Mesodermal cell (in vitro differentiated cells): ENCODE data around the gene BTN3A1.
"Not testable (repeated sequence)": the region's sequence is repeated elsewhere in the genome, so short reads cannot be mapped to it uniquely, and the experiment has no call there.

ENCODE experiments used
- H3K27ac ChIP-seq: 2 replicates; pipeline ENCODE4 v1.7.0; 2013; ENCODE audit warnings: mild to moderate bottlenecking, low read depth, low read length, moderate library complexity; ENCODE audit not compliant: severe bottlenecking
- H3K36me3 ChIP-seq: 2 replicates; pipeline ENCODE4 v1.7.1; 2013; ENCODE audit warnings: mild to moderate bottlenecking, low read length, moderate library complexity; ENCODE audit not compliant: control insufficient read depth, insufficient read depth
- H3K4me1 ChIP-seq: one replicate; pipeline ENCODE4 v1.7.1; 2013; ENCODE audit warnings: mild to moderate bottlenecking, low read length; ENCODE audit not compliant: insufficient read depth, control insufficient read depth, poor library complexity, severe bottlenecking
- H3K4me3 ChIP-seq: 2 replicates; pipeline ENCODE4 v1.7.0; 2013; ENCODE audit warnings: low read length, control low read depth, mild to moderate bottlenecking; ENCODE audit not compliant: insufficient read depth, poor library complexity, severe bottlenecking; ENCODE audit errors: extremely low read depth
- H3K9me3 ChIP-seq: 2 replicates; pipeline ENCODE4 v1.7.1; 2013; ENCODE audit warnings: mild to moderate bottlenecking, low read length, moderate library complexity; ENCODE audit not compliant: control insufficient read depth
- WGBS, 2 experiments: methylation state at CpG; one replicate each; pipeline ENCODE4 v1.1.5; 2013; ENCODE audit warnings: missing lambda C conversion rate in 2 of 2; ENCODE audit not compliant: insufficient coverage in 2 of 2; 5-methylcytosine and 5-hydroxymethylcytosine counted together

BTN3A1 gene

DNA sequence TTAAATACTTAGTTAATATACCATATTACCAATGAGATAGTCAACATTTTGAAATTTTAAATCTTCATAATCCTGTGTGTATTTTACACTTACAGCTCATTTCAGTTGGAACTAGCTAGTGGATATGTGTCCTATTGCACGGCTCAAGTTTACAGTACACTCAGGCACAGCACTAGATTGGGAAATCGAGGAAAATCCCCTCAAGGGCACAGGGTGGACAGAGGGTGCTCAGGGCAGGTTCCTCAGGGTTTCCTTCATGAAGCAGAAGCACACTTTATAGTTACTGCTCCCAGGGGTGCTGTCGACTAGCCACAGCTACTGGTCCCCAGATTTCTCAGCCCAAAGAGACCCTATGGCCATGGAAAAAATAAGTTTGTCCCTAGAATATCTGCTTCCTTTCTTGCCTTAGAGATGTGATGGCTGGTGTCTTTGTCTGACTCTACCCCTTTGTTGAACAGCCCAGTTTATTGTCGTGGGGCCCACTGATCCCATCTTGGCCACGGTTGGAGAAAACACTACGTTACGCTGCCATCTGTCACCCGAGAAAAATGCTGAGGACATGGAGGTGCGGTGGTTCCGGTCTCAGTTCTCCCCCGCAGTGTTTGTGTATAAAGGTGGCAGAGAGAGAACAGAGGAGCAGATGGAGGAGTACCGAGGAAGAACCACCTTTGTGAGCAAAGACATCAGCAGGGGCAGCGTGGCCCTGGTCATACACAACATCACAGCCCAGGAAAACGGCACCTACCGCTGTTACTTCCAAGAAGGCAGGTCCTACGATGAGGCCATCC, 57.1 kb downstream of the BTN3A1 start:
- Histone ChIP-seq H3K27ac (no peak overlapping the region), H3K4me3 (peak overlapping the region; percentile 95), H3K36me3 (peaks cover 48% of the 10 kb centered on the region), H3K4me1 (peaks cover 10% of the 10 kb centered on the region), H3K9me3 (no peaks in the 10 kb centered on the region)
- 90 to 96% methylated on average over 10 to 16 of the region's 16 CpGs for WGBS, 2 experiments

- H3K4me1 ChIP-seq, H3K9me3 ChIP-seq, H3K27ac ChIP-seq, H3K4me3 ChIP-seq: not testable (repeated sequence)
- WGBS, 2 experiments: 69 to 80% methylated on average over 1 to 4 of the region's 5 CpGs
- peaks cover 69% of the 10 kb centered on the region for H3K36me3 ChIP-seq
Measured at GRCh38 chr6:26461353-26461752, 59.3 kb downstream of the BTN3A1 start.

DNA sequence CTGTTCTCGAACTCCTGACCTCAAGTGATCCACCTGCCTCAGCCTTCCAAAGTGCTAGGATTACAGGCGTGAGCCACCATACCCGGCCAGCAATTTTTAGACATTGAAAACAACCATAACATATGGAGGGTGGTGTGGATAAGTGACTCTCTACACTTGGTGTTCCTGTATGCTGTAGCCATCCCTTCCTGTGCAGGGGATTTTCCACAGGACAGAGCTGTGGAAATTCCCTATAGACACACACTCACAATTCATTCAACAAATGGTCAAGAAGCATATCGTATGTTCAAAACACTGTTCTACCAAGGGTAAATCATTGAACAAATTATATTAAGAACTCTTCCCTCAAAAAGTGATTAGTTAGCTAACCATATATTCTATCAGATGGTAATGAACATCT, 61.9 kb downstream of the BTN3A1 start:
- WGBS, 2 experiments: 100% methylated on average over 1 of the region's 4 CpGs; no CpG with 5 or more reads in 1 of the 2 experiments
- Histone ChIP-seq H3K9me3 (no peaks in the 10 kb centered on the region), H3K36me3 (peaks cover 94% of the 10 kb centered on the region), H3K4me1 (peaks cover 5% of the 10 kb centered on the region), H3K27ac (no peak overlapping the region), H3K4me3 (no peak overlapping the region)

GRCh38 chr6:26464416-26465131, 62.5 kb downstream of the BTN3A1 start:
- Histone ChIP-seq H3K4me3 (no peak overlapping the region), H3K36me3 (peaks cover 91% of the 10 kb centered on the region), H3K4me1 (no peaks in the 10 kb centered on the region), H3K9me3 (no peaks in the 10 kb centered on the region), H3K27ac (no peak overlapping the region)
- 94 to 97% methylated on average over 7 of the region's 7 CpGs for WGBS, 2 experiments
